Right renal pelvis (tissue), 4 donors: Measurements from ENCODE around the gene CMTM8. TPM values are rescaled to one million over a fixed set of nuclear protein-coding genes. Genes with fewer than 3 reads are reported as not detected.
A peak's percentile ranks its signal among the peaks of the same experiment; 100 is the strongest.

Experiments
- DNase-seq, 4 donors: peaks; one replicate each; pipeline ENCODE4 v3.0.0-alpha.2; 2013; ENCODE audit warnings: low read depth in 4 of 4, low spot score in 3 of 4, missing footprints in 1 of 4
- polyA plus RNA-seq, 4 donors: library from polyadenylated mRNA; unstranded; fragments of 120-200 nt; gene quantifications; one replicate each; pipeline ENCODE4 v1.2.1, GENCODE V29; 2013; ENCODE audit not compliant: insufficient read length in 4 of 4

The CMTM8 gene
- polyA plus RNA-seq, 4 donors, result 12.7 to 13.8 (median 13.3) TPM

DNA sequence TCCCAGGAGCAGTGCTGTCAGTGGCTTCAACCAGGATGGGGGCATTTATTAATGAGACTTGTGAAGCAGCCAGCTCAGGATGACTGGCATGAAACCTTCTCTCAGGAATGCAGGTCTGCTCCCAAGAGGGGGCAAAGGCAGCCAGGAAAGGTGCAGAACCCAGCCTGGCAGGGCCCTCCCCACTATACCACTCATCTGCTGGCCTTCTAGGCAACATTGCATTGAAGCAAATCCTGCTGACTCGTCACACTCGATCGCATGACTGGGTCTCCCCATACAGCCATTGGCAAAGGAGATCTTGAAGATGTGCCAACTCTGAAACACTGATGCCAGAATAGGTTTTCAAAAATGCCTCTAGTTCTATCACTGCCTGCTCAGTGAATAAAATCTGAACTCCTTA is 87.4 kb downstream of the CMTM8 start:
- no peak for DNase-seq

DNA sequence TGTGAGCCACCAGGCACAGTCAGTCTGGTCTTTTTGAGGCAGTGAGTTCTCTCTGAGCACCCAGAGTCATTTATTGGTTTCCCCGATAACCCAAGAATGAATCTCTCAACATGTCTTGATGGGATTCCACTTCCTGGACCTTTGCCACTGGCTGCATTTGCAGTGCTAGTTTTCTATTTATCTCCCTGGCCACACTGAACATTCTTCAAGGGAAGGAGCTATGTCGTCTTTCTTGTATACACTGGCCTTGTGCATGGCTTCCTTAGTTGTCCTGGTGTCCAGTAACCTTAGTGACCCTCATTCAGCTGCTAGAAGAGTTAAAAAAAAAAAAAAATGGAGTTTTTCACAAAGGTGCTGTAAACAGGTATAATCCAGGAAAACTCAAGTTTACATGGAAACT is 88.3 kb downstream of the CMTM8 start:
- no peak for DNase-seq

DNA sequence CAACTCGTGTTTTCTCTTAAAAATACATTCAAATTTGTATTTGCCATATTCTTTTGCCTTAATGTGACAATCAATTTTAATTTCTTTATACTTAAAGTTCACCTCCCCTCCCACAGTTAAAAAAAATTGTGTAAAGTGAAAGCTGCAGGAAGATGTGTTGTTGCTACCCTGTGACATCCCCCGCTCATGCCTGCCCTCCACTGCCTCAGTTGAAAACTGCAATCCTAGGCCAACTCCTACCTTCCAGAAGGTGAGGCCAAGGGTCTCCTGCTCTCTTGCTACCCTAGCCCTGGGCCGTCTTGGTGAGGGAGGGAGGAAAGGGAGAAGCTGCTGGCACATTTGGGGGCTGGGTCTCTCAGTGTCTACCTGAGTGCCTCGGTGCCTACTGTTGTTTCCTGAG is 96.2 kb downstream of the CMTM8 start:
- no peak for DNase-seq

DNA sequence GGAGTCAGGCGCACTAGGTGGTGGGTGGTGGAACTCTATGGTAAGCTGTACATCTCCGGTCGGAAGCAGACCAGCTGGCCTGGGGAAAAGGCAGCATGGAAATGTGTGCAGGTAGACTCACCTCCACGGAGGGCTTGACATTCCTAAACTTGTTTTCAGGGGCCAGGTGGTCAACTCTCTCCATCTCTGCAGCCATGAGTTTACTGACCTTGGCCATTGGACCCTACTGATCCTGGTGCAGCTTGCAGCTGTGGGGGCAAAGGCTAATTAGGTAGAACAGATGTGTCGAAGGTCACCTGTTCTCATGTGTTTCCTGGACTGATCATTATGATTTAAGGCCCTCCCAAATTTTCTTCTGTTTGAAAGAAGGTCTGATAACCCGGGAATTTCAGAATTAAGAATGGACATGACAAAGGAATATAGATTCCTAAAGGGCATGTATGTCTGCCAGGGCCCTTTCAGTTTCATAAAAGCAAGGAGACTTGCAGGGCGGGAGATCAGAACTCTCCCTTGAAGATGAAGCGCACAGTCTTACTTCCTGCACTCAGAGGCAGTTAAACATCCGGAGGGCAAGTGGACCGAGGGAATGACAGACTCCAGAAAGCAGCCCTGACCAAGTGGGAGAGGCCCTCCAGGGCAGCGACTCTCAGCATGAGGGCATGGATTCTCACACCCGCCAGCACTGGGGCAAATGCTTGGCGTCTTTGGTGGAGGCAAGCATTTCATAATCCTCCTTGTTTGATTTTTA is 97.1 kb downstream of the CMTM8 start:
- no peak for DNase-seq

DNA sequence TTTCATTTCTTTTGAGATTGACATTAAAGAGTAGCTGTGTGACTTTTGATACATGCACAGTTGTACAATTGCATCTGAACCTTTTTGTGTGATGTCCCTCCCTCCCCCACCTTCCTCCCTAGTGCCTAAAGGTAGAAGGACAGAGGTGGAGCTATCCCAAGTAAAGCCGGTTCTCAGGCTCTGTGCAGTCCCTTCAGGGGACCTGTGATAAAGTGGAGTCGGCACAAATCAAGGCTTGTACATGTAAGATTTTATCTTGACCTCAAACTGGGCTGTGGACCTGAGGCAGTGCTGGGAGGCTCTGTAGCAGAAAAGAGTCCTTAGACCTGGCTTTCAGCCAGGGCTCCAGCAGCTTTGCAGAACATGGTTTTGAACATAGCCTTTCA is 97.6 kb downstream of the CMTM8 start:
- no peak for DNase-seq

DNA sequence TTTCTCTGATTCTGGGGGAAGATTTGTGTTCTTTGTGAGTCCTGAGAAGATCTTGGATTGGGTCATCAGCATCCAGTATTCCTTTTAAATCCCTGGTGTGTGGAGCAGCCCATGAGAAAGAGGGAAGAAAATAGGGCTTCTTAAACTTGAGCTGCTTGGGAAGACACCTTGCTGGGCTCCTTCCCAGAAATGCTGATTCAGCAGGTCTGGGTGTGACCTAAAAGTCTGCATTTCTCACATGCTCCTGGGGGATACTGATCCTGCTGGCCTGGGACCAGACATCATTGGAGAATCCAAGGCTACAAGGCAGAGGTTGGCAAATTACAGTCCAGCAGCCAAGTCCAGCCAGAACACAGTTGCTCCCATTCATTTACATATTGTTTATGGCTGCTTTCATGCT is 99.0 kb downstream of the CMTM8 start:
- DNase-seq, result no peak

DNA sequence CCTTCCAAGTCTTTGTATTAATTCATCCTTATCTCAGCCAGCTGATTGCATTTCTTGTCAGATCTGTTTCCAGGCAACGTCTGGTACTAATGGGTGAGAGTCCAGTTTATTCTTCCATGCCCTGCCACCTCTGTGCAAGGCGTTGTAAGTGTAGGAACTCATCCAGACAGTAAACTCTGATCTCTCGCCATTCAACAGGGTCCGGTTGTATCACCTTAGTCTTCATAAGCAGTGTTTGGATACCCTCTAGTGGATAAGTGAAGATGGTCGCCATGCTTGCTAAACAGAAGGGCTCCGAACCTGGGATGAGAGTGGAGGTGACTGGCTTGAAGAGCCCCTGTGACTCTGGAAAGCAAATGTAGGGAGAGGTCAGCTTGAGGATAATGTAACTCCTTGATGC is 101.6 kb downstream of the CMTM8 start:
- DNase-seq, result peak; percentile 34 to 55 (median 50)

DNA sequence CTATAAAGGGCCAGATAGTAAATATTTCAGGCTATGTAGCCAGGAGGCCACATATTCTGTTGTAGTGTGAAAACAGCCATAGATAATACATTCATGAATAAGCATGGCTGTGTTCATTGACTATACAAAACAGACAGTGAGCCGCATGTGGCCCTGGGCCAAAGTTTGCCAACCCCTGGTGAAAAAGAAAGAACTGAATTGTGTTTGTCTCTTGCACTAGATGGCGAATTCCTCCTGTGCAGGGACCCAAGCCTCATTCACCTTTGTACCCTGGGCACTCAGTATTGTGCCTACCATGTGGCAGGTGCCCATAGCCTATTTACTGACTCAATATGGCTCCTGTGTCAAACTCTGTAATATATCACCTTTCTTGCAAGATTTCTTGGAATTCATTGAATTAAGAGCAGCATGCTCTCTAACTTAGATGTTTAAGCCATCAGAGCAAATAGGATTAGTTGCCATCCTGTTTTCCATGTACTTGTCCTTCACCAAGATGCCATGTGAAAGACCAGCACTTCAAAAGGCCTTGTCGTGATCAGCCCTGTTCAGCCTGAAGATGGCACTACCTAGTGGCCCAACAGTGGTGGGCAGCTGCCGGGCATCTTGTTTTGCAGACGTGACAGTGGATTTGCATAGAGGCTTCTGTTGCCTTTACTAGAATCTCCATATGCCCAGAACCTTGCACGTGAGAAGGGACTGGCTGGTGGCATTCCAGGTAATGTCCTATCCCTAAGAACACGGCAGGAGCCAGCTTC is 102.3 kb downstream of the CMTM8 start:
- DNase-seq, result no peak

DNA sequence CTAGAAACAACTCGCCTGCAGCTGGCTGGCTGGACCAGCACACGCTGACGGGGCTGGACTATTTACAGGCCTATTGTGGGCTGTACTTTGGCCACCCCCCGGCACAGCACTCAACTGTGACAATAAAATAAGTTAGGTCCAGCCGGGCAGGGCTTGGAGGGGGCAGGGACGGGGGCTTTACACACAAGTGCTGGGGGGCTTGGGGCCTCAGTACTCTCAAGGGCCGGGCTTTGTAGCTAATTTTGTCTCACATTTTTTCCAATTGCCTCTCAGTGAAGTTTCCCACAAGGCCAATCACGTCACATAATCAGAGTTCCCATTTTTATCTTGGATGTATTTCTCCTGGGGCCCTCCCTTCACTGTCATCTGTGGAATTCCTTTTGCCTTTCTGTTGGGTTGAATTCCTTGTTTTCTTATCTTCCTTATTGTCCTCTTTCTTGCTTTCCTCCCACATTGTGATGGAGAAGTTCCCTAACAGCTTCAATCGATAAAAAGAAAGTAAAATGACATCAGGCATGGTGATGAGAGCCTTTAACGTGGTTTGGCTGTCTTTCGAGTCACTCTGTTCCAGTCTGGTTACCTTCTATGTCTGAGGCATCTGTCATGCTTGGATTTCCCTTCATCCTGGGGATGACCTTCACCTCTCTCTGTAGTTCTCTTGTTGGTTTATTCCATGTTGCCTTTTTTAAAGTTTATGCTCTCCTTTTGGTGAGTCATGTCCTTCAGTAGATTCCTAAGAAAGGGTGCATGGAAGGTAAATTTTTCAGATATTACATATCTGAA is 109.1 kb downstream of the CMTM8 start:
- DNase-seq, result no peak

DNA sequence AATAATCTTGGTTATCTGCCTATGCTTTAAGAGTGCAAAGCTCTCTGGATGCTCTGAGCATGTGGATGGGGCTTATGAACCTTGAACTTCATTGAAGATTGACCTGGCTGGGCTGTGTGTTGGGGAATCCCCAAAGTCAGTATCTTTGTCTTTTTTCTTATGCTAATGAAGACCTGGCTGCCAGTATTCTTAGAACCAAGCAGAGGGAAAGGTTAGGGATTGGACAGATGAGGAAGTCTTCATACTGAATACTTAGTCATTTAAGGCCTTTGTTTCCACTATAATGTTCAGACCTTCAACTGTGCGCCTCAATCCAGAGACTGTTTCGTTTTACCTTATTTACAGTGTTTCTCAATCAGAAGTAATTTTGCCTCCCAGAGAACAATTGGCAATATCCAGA is 110.7 kb downstream of the CMTM8 start:
- DNase-seq, result no peak

DNA sequence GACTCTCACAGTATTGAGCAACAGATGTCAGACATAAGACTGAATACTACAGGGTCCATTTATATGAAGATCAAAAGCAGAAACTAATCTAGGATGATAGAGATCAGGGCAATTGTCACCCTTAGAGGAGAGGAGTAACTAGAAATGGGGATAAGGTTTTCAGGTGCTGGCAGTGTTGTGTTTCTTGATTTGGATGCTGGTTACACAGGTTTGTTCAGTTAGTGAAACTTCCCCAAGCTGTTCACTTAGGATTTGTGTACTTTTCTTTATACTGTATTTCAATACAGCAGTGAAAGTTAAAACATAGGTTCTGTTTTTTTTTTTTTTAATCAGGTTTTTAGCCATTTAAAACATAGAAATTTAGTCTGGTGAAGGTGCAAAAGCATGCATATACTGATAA is 114.1 kb downstream of the CMTM8 start:
- DNase-seq, result no peak

DNA sequence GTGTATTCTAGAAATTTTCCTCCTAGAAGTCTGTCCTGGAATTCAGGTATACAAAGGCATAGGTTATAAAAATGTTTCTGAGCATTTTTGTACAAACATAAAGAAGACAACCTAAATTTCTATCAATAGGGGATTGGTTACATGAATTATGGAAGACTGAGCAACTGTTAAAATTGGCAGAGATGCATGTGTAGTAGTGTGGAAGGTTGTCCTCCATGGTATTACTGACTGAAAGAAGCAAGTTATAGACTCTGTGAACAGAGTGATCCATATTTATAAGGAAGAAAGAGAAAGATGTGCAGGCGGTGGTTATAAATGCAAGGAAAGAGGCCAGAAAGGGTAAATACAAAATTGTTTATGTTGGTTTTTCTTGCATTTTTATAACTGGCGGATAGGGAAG is 114.9 kb downstream of the CMTM8 start:
- DNase-seq, result no peak

DNA sequence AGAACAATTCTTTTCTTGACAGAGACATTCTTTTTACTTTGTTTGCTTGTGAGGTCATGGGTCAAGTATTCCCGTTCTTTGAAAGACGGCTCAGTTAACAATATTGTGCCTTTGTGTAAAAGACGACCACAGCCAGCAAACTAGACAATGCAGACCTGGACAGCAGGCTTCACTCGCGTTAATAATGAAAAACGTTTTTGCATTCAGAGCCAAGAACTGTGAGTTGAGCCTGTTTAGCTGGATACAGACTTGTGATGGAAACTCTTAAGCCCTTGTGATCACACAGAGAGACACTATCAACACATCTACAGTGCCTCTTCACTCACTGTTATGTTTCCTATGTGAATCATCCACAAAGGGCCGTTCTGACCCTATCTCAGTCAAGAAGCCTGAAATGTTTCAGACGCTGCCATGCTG is 115.9 kb downstream of the CMTM8 start:
- DNase-seq, result no peak

DNA sequence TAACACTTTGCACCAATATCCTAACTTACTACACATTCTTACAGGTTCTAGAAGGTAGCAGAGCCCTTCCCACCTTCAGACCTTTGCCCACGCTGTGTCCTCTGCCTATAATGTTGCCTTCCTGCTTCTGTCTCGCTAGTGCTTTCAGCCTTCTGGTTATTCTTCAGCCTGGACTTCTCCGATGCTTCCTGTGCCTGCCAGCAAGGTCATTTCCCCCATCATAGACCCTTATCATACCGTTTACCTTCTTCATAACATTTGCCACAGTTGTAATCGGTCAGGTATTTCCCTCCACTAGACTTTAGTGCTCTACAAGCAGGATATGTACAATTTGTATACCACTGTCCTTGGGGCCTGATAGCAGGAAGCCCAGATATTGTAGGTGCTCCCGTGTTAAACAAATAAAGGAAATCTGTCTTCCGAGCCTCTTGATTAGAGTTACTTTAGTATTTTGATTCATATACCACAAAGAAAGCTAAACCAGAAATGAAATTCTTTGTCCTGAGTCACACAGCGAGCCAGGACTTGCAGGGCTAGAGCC is 117.3 kb downstream of the CMTM8 start:
- DNase-seq, result no peak

DNA sequence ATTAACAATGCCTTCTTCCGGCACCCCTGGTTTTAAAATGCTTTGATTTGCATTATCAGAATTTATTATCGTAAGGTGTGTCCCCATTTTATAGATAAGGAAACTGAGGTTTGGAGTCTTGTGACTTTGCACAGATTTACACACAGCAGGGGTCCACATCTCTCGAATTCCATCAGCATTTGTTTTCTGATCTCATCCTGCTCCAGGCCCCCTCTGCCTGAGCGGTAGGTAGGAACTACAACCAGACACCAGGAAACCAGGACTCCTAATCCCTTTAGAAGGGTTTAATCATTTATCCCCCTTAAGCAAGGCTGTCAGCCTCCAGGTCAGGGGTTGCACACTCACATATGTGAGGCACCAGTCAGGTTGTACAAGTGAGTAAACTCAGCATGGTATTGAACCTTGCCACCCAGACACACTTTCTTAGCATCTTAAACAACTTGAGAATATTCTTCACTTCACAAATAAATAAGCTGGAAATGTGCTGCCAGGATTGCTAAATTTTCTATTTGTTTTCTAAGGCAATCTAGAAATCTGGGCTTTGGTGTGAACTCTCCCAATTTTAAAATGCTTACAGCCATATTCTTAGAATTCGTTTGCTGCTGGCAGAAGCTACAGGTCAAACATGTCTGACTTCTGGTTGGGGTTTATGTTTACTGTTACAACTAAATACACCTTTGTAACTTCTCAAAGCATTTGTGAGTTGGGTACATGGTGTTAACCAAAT is 121.4 kb downstream of the CMTM8 start:
- no peak for DNase-seq

DNA sequence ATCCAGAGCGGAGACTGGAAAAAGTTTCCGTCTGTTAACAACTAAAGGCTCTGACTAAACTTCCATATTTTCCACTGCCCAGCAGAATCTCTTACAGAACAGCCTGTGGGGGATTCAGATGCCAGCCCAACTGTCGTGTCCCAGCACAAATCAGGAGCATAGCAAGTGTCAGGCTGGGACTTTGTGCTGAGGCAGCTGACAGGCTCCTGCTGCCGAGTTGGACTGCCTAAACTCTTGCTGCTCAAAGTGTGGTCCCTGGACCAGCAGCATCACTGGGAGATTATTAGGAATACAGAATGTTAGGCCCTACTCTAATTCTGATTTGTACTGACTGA is 122.0 kb downstream of the CMTM8 start:
- no peak for DNase-seq

DNA sequence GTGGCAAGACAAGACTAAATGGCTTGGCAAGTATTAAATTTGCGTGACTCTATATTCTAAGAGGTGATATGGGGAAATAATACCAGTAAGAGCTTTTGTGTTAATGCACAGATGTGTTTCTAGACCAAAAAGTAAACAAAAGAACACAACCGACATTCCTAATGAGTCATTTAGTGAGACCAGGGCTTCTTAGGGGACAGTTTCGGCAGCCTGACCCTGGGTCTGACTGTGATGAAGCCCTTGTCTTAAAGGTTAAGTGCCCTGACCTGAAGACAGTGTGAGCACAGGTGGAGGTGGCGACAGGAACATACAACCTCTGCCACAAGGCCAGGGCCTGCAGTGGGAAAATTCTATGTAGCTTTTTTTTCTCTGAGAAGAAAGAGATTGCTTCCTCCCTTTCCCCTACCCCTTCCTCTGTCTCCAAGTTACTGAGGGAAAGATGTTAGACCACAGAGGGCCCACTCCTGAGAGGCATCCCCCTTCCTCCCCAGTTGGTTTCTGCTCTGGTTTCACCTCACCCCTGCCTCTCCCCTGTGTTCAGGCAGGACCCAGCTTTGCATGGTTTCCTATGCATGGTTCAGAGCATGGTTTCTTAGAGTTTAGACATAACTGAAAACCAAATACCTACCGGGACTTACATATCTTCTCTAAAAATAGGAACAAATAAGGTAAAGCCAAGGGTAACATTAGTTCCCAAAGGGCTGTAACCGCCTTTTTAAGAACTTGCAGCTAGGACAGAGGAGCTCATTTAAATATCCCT is 128.3 kb downstream of the CMTM8 start:
- no peak for DNase-seq

DNA sequence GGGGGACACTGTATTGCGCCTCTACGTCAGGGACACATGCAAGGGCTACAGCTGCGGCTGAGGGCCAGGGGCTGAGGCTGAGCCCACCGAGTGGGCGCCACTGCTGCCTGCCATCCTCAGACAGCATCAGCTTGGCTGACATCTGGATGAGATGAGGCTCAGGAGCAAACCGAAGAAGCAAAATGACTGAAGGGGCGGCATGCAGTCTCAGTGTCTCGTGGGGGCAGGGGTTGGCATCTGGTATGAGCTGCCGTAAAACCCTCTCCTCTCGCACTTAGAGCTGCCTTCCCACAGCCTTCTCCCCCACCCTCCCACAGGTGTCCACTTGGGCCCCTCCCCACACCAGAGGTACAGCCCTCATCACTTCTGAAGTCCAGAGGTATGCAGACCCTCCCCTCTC is 129.0 kb downstream of the CMTM8 start:
- no peak for DNase-seq

DNA sequence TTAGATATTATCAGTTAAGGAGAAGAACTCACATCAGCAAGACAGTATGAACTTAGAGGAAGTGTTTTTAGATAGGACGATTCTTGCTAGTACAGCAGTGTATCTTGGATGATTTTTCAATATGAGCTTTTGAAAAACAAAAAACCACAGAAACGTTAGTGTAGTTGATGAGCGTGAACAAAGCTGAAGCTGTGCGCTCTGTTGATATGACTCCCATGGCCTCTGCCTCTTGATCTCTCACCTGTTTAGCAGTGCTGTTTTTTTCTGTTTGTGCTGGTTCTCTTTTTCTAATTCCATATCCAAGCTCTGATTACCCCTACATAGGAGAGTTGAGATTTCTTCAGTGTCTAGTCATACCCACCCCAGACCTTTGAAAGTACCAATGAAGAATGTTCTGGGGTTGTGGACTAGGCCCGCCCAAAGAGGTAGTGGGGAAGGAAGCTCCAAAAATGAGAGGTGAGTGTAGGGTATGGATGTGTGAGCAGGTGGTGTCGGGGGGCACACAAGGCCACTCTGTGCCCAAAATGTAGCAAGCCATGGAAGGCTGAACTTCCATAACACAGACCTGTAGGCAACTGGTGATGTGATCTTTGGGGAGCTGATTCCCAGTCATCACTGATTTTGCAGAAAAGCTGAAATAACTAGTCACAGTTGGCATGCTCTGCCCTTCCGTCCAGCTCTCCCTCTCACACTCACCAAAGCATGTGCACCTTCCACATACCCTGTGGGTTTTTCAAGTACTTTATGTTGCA is 133.2 kb downstream of the CMTM8 start:
- DNase-seq, result no peak

DNA sequence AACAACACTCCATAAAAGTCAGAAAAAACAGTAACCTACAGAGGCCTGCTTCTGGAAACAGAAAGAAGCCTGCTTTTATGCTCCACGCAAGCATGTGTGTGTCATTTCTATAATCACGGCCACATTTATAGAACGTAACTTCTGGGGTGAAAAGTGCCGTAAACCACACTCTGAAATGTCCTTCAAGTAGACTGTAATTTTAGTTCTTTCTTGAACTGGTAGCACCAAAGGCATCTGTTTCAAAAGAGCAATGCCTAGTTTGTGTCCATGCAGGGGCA is 133.7 kb downstream of the CMTM8 start:
- no peak for DNase-seq
